Keratinocyte (primary cell): ENCODE measurements around the gene PPP5C.

Source experiments
- CTCF ChIP-seq, 3 experiments: IDR thresholded peaks in 1 of 3; conservative IDR thresholded peaks in 1 of 3; optimal IDR thresholded peaks in 1 of 3; 2 replicates in 2 of 3; 3 replicates in 1 of 3; pipeline versions ENCODE3 to v1.5.1; 2011; ENCODE audit warnings: low read length in 3 of 3, mild to moderate bottlenecking in 3 of 3, moderate library complexity in 2 of 3, control low read depth in 1 of 3, inconsistent platforms in 1 of 3; ENCODE audit not compliant: insufficient read depth in 2 of 3; ENCODE audit errors: extremely low read depth in 1 of 3
- EZH2 ChIP-seq: IDR thresholded peaks from one replicate; pipeline ENCODE4 v1.6.1; 2012; ENCODE audit warnings: inconsistent platforms, mild to moderate bottlenecking, low read length, moderate library complexity

- TF ChIP-seq EZH2, result no peak
- TF ChIP-seq CTCF (optimal IDR thresholded peaks at IDR 0.05 in 1 of 3, IDR thresholded peaks at IDR 0.05 in 1 of 3, conservative IDR thresholded peaks at IDR 0.05 in 1 of 3; ENCODE audit: extremely low read depth in 1 of 3, insufficient read depth in 2 of 3, low read length in 3 of 3), result no peak
Observed at GRCh38 chr19:46388311-46389095, 41.6 kb downstream of the PPP5C start.
